Loucy (cell line): ENCODE results near the gene BRD3OS.

ENCODE experiments used
- H2AFZ ChIP-seq: fragments of 200-600 bp; sonication (generic); 2 replicates; pipeline ENCODE4 v1.6.0; 2016; ENCODE audit warnings: antibody characterized with exemption, mild to moderate bottlenecking, low read length, moderate library complexity
- H3F3A ChIP-seq: fragments of 200-600 bp; 2 replicates; pipeline ENCODE4 v1.6.0; 2016; ENCODE audit warnings: antibody characterized with exemption, low read depth, mild to moderate bottlenecking
- H3K27me3 ChIP-seq: fragments of 200-600 bp; sonication (generic); 2 replicates; pipeline ENCODE4 v1.6.1; 2014; ENCODE audit warnings: low read length, mild to moderate bottlenecking; ENCODE audit not compliant: insufficient read depth, poor library complexity, severe bottlenecking
- H3K36me3 ChIP-seq: fragments of 200-600 bp; sonication (generic); 2 replicates; pipeline ENCODE4 v1.6.1; 2016; ENCODE audit warnings: low read length; ENCODE audit not compliant: insufficient read depth
- H3K4me1 ChIP-seq: fragments of 200-600 bp; sonication (generic); 2 replicates; pipeline ENCODE4 v1.5.1; 2014; ENCODE audit warnings: low read length, mild to moderate bottlenecking; ENCODE audit not compliant: insufficient read depth, poor library complexity, severe bottlenecking
- H3K4me2 ChIP-seq: fragments of 200-600 bp; sonication (generic); 2 replicates; pipeline ENCODE4 v1.6.0; 2014; ENCODE audit warnings: antibody characterized with exemption, low read length, low read depth, mild to moderate bottlenecking; ENCODE audit not compliant: poor library complexity, severe bottlenecking
- H3K4me3 ChIP-seq: fragments of 200-600 bp; sonication (generic); 2 replicates; pipeline ENCODE4 v1.5.1; 2014; ENCODE audit warnings: low read length, mild to moderate bottlenecking, mixed read lengths; ENCODE audit not compliant: poor library complexity, severe bottlenecking
- H3K79me2 ChIP-seq: fragments of 200-600 bp; sonication (generic); 2 replicates; pipeline ENCODE4 v1.6.1; 2014; ENCODE audit warnings: low read length; ENCODE audit not compliant: insufficient read depth
- H3K9ac ChIP-seq: fragments of 200-600 bp; sonication (generic); 2 replicates; pipeline ENCODE4 v1.6.0; 2014; ENCODE audit warnings: mild to moderate bottlenecking, low read depth, low read length, moderate library complexity; ENCODE audit not compliant: poor library complexity, severe bottlenecking
- H3K9me2 ChIP-seq: fragments of 200-600 bp; sonication (generic); replicated peaks from 2 replicates; pipeline ENCODE4 v1.6.1; 2016; ENCODE audit warnings: low read depth, low read length, mixed read lengths
- H3K9me3 ChIP-seq: fragments of 200-600 bp; sonication (generic); 2 replicates; pipeline ENCODE4 v1.6.1; 2014; ENCODE audit warnings: mild to moderate bottlenecking, antibody characterized with exemption, low read length, low read depth; ENCODE audit not compliant: insufficient read depth
- H4K20me1 ChIP-seq: fragments of 200-600 bp; sonication (generic); 2 replicates; pipeline ENCODE4 v1.6.0; 2014; ENCODE audit warnings: antibody characterized with exemption, low read length, mild to moderate bottlenecking; ENCODE audit not compliant: insufficient read depth, poor library complexity, severe bottlenecking
- CTCF ChIP-seq: fragments of 200-600 bp; sonication (generic); conservative IDR thresholded peaks from 2 replicates; pipeline ENCODE4 v1.5.1; 2014; ENCODE audit warnings: mild to moderate bottlenecking, antibody characterized with exemption, low read length
- EZH2phosphoT487 ChIP-seq: fragments of 200-600 bp; IDR thresholded peaks from 2 replicates; pipeline ENCODE4 v1.6.1; 2018; ENCODE audit warnings: antibody characterized with exemption, mild to moderate bottlenecking, moderate library complexity, borderline replicate concordance

Gene BRD3OS

GRCh38 chr9:134057751-134058701, 32.7 kb downstream of the BRD3OS start:
- Histone ChIP-seq H2AFZ (no peak overlapping the region), H3K27me3 (no peaks in the 10 kb centered on the region), H3K4me2 (no peak overlapping the region), H3F3A (no peaks in the 10 kb centered on the region), H3K9ac (no peak overlapping the region), H3K4me3 (no peak overlapping the region), H3K79me2 (peaks cover 97% of the 10 kb centered on the region), H3K9me2 (no peaks in the 10 kb centered on the region), H3K4me1 (no peaks in the 10 kb centered on the region), H3K36me3 (peaks cover 5% of the 10 kb centered on the region; the same call in 1 of the 2 replicates), H3K9me3 (no peaks in the 10 kb centered on the region), H4K20me1 (peaks cover 92% of the 10 kb centered on the region)
- TF ChIP-seq EZH2phosphoT487, result no peak
- no peak for TF ChIP-seq CTCF

- Histone ChIP-seq H4K20me1 (peaks cover 95% of the 10 kb centered on the region), H3K79me2 (peaks cover 100% of the 10 kb centered on the region)
These were observed 33.4 kb downstream of the BRD3OS start for GRCh38 chr9:134058716-134059115.

GRCh38 chr9:134059188-134059641, 33.9 kb downstream of the BRD3OS start:
- Histone ChIP-seq H4K20me1 (peaks cover 95% of the 10 kb centered on the region), H3F3A (no peaks in the 10 kb centered on the region), H3K36me3 (no peaks in the 10 kb centered on the region; the same call in 1 of the 2 replicates), H2AFZ (no peak overlapping the region), H3K79me2 (peaks cover 100% of the 10 kb centered on the region), H3K4me1 (no peaks in the 10 kb centered on the region), H3K27me3 (no peaks in the 10 kb centered on the region), H3K4me3 (no peak overlapping the region), H3K9ac (no peak overlapping the region), H3K9me3 (no peaks in the 10 kb centered on the region), H3K9me2 (no peaks in the 10 kb centered on the region), H3K4me2 (no peak overlapping the region)
- TF ChIP-seq CTCF (no peak), EZH2phosphoT487 (no peak)

More at GRCh38 chr9:134058716-134059115, 33.4 kb downstream of the BRD3OS start:
- Histone ChIP-seq H3K36me3 (no peaks in the 10 kb centered on the region; the same call in 1 of the 2 replicates), H3K9me3 (no peaks in the 10 kb centered on the region), H3K4me1 (no peaks in the 10 kb centered on the region), H3K4me2 (no peak overlapping the region), H2AFZ (no peak overlapping the region), H3K4me3 (no peak overlapping the region), H3K9ac (no peak overlapping the region), H3F3A (no peaks in the 10 kb centered on the region), H3K27me3 (no peaks in the 10 kb centered on the region), H3K9me2 (no peaks in the 10 kb centered on the region)
- TF ChIP-seq CTCF (no peak), EZH2phosphoT487 (no peak)
